GM23338 (cell line): Measurements from ENCODE around the gene NAPA. TPM values are rescaled to one million over a fixed set of nuclear protein-coding genes. Genes with fewer than 3 reads are reported as not detected.

ENCODE experiments used
- ATAC-seq: fragments of 200-7000 bp; cut with Tn5 transposase; 3 replicates; pipeline ENCODE4 v1.9.1; 2020
- DNase-seq: peaks from one replicate; pipeline ENCODE4 v3.0.0-alpha.2; 2015; ENCODE audit warnings: low spot score
- H2AFZ ChIP-seq: fragments of 200-600 bp; sonication (generic); 2 replicates; pipeline ENCODE4 v1.8.0; 2016; ENCODE audit warnings: antibody characterized with exemption, mild to moderate bottlenecking, moderate library complexity
- H3F3A ChIP-seq: fragments of 200-600 bp; sonication (generic); replicated peaks from 2 replicates; pipeline ENCODE4 v1.8.0; 2017; ENCODE audit warnings: antibody characterized with exemption, mixed run types, low read depth
- H3K27ac ChIP-seq: fragments of 200-600 bp; sonication (generic); 2 replicates; pipeline ENCODE4 v1.6.1; 2016; ENCODE audit warnings: low read depth
- H3K27me3 ChIP-seq: fragments of 200-600 bp; sonication (generic); 2 replicates; pipeline ENCODE4 v1.8.0; 2016; ENCODE audit warnings: mild to moderate bottlenecking, mixed run types, moderate library complexity; ENCODE audit not compliant: insufficient read depth
- H3K36me3 ChIP-seq: fragments of 200-600 bp; sonication (generic); 2 replicates; pipeline ENCODE4 v1.8.0; 2016; ENCODE audit warnings: mild to moderate bottlenecking; ENCODE audit not compliant: insufficient read depth
- H3K4me1 ChIP-seq: fragments of 200-600 bp; sonication (generic); 2 replicates; pipeline ENCODE4 v1.8.0; 2016; ENCODE audit warnings: mild to moderate bottlenecking, moderate library complexity; ENCODE audit not compliant: insufficient read depth
- H3K4me2 ChIP-seq: fragments of 200-600 bp; sonication (generic); 2 replicates; pipeline ENCODE4 v1.7.1; 2017; ENCODE audit warnings: mixed run types
- H3K4me3 ChIP-seq: fragments of 200-600 bp; sonication (generic); 2 replicates; pipeline ENCODE4 v1.6.1; 2016; ENCODE audit warnings: mixed run types
- H3K79me2 ChIP-seq: fragments of 200-600 bp; sonication (generic); replicated peaks from 2 replicates; pipeline ENCODE4 v1.8.0; 2017; ENCODE audit warnings: mild to moderate bottlenecking; ENCODE audit not compliant: insufficient read depth
- H3K9me2 ChIP-seq: fragments of 200-600 bp; sonication (generic); 2 replicates; pipeline ENCODE4 v1.8.0; 2017; ENCODE audit not compliant: insufficient read depth
- H4K20me1 ChIP-seq: fragments of 200-600 bp; sonication (generic); replicated peaks from 2 replicates; pipeline ENCODE4 v1.8.0; 2017; ENCODE audit warnings: mild to moderate bottlenecking; ENCODE audit not compliant: insufficient read depth
- H3K27ac Mint-ChIP-seq: 2 replicates; pipeline ENCODE4 v1.8.0; 2020; ENCODE audit warnings: inconsistent platforms, mild to moderate bottlenecking, moderate library complexity, mixed read lengths
- H3K27me3 Mint-ChIP-seq: 3 replicates; pipeline ENCODE4 v1.8.0; 2022; ENCODE audit warnings: low read depth, mild to moderate bottlenecking, moderate library complexity, mixed read lengths, inconsistent platforms; ENCODE audit not compliant: insufficient read depth, poor library complexity
- H3K36me3 Mint-ChIP-seq: 3 replicates; pipeline ENCODE4 v1.8.0; 2021; ENCODE audit warnings: low read depth, mild to moderate bottlenecking, inconsistent platforms, moderate library complexity, mixed read lengths
- H3K4me1 Mint-ChIP-seq: 3 replicates; pipeline ENCODE4 v1.8.0; 2020; ENCODE audit warnings: mild to moderate bottlenecking, inconsistent platforms, mixed read lengths
- H3K4me3 Mint-ChIP-seq: 3 replicates; pipeline ENCODE4 v1.8.0; 2021; ENCODE audit warnings: moderate library complexity, mild to moderate bottlenecking, inconsistent platforms, mixed read lengths
- H3K9me3 Mint-ChIP-seq: 3 replicates; pipeline ENCODE4 v1.8.0; 2020; ENCODE audit warnings: moderate library complexity, mild to moderate bottlenecking, inconsistent platforms, mixed read lengths
- CREB1 ChIP-seq: fragments of 250-450 bp; sonication (Bioruptor Pico); IDR thresholded peaks from 2 replicates; pipeline ENCODE4 v1.5.0; 2020; ENCODE audit warnings: low read depth, mild to moderate bottlenecking, moderate library complexity
- EZH2phosphoT487 ChIP-seq: fragments of 200-600 bp; sonication (generic); IDR thresholded peaks from one replicate; pipeline ENCODE4 v1.8.1; 2018; ENCODE audit warnings: antibody characterized with exemption; ENCODE audit not compliant: unreplicated experiment
- NANOG ChIP-seq: IDR thresholded peaks from 2 replicates; pipeline ENCODE4 v1.6.1; 2016; ENCODE audit warnings: antibody characterized with exemption, borderline replicate concordance
- POLR2AphosphoS5 ChIP-seq: IDR thresholded peaks from 2 replicates; pipeline ENCODE4 v1.6.1; 2016; ENCODE audit warnings: antibody characterized with exemption, low read depth
- STAT1 ChIP-seq: IDR thresholded peaks from one replicate; pipeline ENCODE4 v1.6.1; 2016; ENCODE audit warnings: antibody characterized with exemption; ENCODE audit not compliant: unreplicated experiment
- ZNF114 ChIP-seq: fragments of 250-450 bp; sonication (Bioruptor Pico); IDR thresholded peaks from 2 replicates; pipeline ENCODE4 v1.5.0; 2020; ENCODE audit warnings: mild to moderate bottlenecking, moderate library complexity
- ZNF331 ChIP-seq: fragments of 250-450 bp; sonication (Bioruptor Pico); IDR thresholded peaks from 2 replicates; pipeline ENCODE4 v1.5.0; 2020; ENCODE audit warnings: low read depth, mild to moderate bottlenecking, moderate library complexity
- polyA plus RNA-seq: library from polyadenylated mRNA; unstranded; fragments of >200 nt; fragmentation: Nextera tagmentation; extraction: Ambion mirVana; gene quantifications from 2 replicates; pipeline ENCODE4 v1.2.1, GENCODE V29; 2016
- total RNA-seq: library from RNA; depleted of rRNA; stranded (reverse); fragments of >200 nt; shearing (Covaris generic); gene quantifications from 2 replicates; pipeline ENCODE4 v1.2.3, GENCODE V29; 2014
- TF ChIP-seq, protein P1 (sequence below): IDR thresholded peaks from one replicate; pipeline ENCODE4 v1.6.1; 2018; ENCODE audit warnings: antibody characterized with exemption; ENCODE audit not compliant: unreplicated experiment
- TF ChIP-seq, protein P2 (sequence below), 2 experiments: fragments of 200-600 bp in 1 of 2; sonication (generic) in 1 of 2; conservative IDR thresholded peaks; 2 replicates each; pipeline versions ENCODE4 v1.5.1 to v1.6.1; 2016 to 2017; ENCODE audit warnings: antibody characterized with exemption in 2 of 2, low read depth in 2 of 2, mild to moderate bottlenecking in 2 of 2, moderate library complexity in 1 of 2
- TF ChIP-seq, protein P3 (sequence below): IDR thresholded peaks from 2 replicates; pipeline ENCODE4 v1.6.1; 2016; ENCODE audit warnings: antibody characterized with exemption

Gene NAPA
- total and polyA plus RNA-seq, 2 experiments from 2014 or later = 52.0 to 72.1 TPM

DNA sequence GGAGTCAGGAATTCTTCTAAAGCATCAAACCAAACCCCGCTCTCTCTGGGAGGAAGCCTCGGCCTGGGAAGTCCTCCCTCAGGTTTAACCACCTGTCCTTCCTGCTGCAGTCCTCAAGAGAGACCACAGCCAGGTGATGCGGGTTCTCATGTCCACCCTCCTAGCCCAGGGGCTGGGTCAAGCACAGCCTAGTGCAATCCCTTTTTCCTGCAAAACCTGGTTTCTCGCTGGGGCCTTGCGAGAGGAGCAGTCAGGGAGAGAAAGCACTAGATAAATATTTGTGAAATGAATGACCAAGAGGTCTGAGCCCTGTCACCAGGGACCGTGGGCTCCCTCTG, 45.5 kb downstream of the NAPA start:
- 0 out of 2 replicates have a peak overlapping the region, but pooled peaks have one; percentile 2 for H3K4me3 ChIP-seq
- H3K4me1 ChIP-seq = peaks cover 32% of the 10 kb centered on the region; the same call in 1 of the 2 replicates
- no peaks in the 10 kb centered on the region; the same call in 1 of the 2 replicates for H4K20me1 ChIP-seq
- H3K4me3 Mint-ChIP-seq = no peak overlapping the region
- no peak for TF ChIP-seq NANOG
- TF ChIP-seq ZNF331 (CRISPR knock-in tag) = no peak
- TF ChIP-seq, protein P1, sequence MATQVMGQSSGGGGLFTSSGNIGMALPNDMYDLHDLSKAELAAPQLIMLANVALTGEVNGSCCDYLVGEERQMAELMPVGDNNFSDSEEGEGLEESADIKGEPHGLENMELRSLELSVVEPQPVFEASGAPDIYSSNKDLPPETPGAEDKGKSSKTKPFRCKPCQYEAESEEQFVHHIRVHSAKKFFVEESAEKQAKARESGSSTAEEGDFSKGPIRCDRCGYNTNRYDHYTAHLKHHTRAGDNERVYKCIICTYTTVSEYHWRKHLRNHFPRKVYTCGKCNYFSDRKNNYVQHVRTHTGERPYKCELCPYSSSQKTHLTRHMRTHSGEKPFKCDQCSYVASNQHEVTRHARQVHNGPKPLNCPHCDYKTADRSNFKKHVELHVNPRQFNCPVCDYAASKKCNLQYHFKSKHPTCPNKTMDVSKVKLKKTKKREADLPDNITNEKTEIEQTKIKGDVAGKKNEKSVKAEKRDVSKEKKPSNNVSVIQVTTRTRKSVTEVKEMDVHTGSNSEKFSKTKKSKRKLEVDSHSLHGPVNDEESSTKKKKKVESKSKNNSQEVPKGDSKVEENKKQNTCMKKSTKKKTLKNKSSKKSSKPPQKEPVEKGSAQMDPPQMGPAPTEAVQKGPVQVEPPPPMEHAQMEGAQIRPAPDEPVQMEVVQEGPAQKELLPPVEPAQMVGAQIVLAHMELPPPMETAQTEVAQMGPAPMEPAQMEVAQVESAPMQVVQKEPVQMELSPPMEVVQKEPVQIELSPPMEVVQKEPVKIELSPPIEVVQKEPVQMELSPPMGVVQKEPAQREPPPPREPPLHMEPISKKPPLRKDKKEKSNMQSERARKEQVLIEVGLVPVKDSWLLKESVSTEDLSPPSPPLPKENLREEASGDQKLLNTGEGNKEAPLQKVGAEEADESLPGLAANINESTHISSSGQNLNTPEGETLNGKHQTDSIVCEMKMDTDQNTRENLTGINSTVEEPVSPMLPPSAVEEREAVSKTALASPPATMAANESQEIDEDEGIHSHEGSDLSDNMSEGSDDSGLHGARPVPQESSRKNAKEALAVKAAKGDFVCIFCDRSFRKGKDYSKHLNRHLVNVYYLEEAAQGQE = no peak
- TF ChIP-seq STAT1 = no peak
- no peak for TF ChIP-seq ZNF114 (CRISPR knock-in tag)
- no peak overlapping the region for H2AFZ ChIP-seq
- H3K4me2 ChIP-seq = peak overlapping the region; percentile 29; the same call in 1 of the 2 replicates
- H3K9me3 Mint-ChIP-seq = no peaks in the 10 kb centered on the region; the same call in 2 of the 3 replicates
- no peaks in the 10 kb centered on the region for H3K79me2 ChIP-seq
- H3K36me3 Mint-ChIP-seq = no peaks in the 10 kb centered on the region; the same call in 1 of the 3 replicates
- no peak overlapping the region for H3K27ac ChIP-seq
- DNase-seq = no peak
- H3K27me3 ChIP-seq = peaks cover 8% of the 10 kb centered on the region
- no peak overlapping the region for H3K27ac Mint-ChIP-seq
- ATAC-seq = no peak
- no peaks in the 10 kb centered on the region for H3K9me2 ChIP-seq
- no peaks in the 10 kb centered on the region for H3K36me3 ChIP-seq
- H3F3A ChIP-seq = no peaks in the 10 kb centered on the region; the same call in 1 of the 2 replicates
- H3K27me3 Mint-ChIP-seq = peaks cover 33% of the 10 kb centered on the region
- peaks cover 43% of the 10 kb centered on the region for H3K4me1 Mint-ChIP-seq

DNA sequence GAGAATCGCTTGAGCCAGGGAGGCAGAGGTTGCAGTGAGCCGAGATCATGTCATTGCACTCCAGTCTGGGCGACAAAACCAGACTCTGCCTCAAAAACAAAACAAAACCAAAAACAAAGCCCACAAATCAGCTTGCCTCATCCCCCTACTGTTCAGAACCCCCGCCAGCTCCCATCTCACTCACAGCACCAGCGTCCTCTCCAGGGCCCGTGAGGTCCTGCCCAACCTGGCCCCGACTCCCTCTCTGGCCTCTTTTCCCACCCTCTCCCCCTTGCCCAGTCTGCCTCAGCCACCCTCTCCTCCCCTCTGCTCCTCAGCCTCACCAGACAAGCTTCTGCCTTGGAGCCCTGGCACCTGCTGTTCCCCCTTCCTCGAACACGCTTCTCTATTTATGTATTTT, 46.9 kb downstream of the NAPA start:
- Histone ChIP-seq H2AFZ (no peak overlapping the region), H3K4me2 (no peak overlapping the region), H3K9me2 (no peaks in the 10 kb centered on the region), H3K79me2 (no peaks in the 10 kb centered on the region), H3F3A (no peaks in the 10 kb centered on the region; the same call in 1 of the 2 replicates), H3K4me3 (no peak overlapping the region), H3K27ac (no peak overlapping the region), H3K27me3 (peaks cover 8% of the 10 kb centered on the region), H3K4me1 (peaks cover 32% of the 10 kb centered on the region; the same call in 1 of the 2 replicates), H4K20me1 (no peaks in the 10 kb centered on the region; the same call in 1 of the 2 replicates), H3K36me3 (no peaks in the 10 kb centered on the region)
- Mint-ChIP-seq H3K27ac (no peak overlapping the region; the same call in 1 of the 2 replicates), H3K36me3 (no peaks in the 10 kb centered on the region; the same call in 1 of the 3 replicates), H3K4me3 (no peak overlapping the region; the same call in 2 of the 3 replicates), H3K9me3 (no peaks in the 10 kb centered on the region; the same call in 2 of the 3 replicates), H3K27me3 (peaks cover 30% of the 10 kb centered on the region), H3K4me1 (peaks cover 45% of the 10 kb centered on the region)
- DNase-seq (peak; percentile 51), ATAC-seq (peak; percentile 13)
- TF ChIP-seq ZNF114 (CRISPR knock-in tag) (no peak), STAT1 (no peak), POLR2AphosphoS5 (no peak), EZH2phosphoT487 (no peak), CREB1 (no peak)
- TF ChIP-seq, protein P1 = no peak
- TF ChIP-seq, protein P2, sequence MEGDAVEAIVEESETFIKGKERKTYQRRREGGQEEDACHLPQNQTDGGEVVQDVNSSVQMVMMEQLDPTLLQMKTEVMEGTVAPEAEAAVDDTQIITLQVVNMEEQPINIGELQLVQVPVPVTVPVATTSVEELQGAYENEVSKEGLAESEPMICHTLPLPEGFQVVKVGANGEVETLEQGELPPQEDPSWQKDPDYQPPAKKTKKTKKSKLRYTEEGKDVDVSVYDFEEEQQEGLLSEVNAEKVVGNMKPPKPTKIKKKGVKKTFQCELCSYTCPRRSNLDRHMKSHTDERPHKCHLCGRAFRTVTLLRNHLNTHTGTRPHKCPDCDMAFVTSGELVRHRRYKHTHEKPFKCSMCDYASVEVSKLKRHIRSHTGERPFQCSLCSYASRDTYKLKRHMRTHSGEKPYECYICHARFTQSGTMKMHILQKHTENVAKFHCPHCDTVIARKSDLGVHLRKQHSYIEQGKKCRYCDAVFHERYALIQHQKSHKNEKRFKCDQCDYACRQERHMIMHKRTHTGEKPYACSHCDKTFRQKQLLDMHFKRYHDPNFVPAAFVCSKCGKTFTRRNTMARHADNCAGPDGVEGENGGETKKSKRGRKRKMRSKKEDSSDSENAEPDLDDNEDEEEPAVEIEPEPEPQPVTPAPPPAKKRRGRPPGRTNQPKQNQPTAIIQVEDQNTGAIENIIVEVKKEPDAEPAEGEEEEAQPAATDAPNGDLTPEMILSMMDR (conservative IDR thresholded peaks at IDR 0.05; ENCODE audit: low read depth in 2 of 2) = no peak
- TF ChIP-seq, protein P3, sequence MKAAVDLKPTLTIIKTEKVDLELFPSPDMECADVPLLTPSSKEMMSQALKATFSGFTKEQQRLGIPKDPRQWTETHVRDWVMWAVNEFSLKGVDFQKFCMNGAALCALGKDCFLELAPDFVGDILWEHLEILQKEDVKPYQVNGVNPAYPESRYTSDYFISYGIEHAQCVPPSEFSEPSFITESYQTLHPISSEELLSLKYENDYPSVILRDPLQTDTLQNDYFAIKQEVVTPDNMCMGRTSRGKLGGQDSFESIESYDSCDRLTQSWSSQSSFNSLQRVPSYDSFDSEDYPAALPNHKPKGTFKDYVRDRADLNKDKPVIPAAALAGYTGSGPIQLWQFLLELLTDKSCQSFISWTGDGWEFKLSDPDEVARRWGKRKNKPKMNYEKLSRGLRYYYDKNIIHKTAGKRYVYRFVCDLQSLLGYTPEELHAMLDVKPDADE = no peak
